H9 (cell line): ENCODE data around the gene C19orf73. TPM values are rescaled to one million over a fixed set of nuclear protein-coding genes. Genes with fewer than 3 reads are reported as not detected.

Experiments
- DNase-seq: peaks from one replicate; pipeline ENCODE4 v3.0.0-alpha.2; 2017
- H2AFZ ChIP-seq: one replicate; pipeline ENCODE4 v1.6.1; 2013; ENCODE audit warnings: mild to moderate bottlenecking, low read length, control low read depth, moderate library complexity
- H2AK5ac ChIP-seq: 2 replicates; pipeline ENCODE4 v1.6.1; 2013; ENCODE audit warnings: low read length, control low read depth, mixed read lengths; ENCODE audit not compliant: insufficient read length
- H2BK120ac ChIP-seq: one replicate; pipeline ENCODE4 v1.6.1; 2013; ENCODE audit warnings: low read depth, mild to moderate bottlenecking, low read length, control low read depth, inconsistent platforms; ENCODE audit not compliant: poor library complexity, severe bottlenecking
- H2BK12ac ChIP-seq: 2 replicates; pipeline ENCODE4 v1.6.1; 2013; ENCODE audit warnings: low read length, control low read depth, mixed read lengths, low read depth; ENCODE audit not compliant: insufficient read length
- H2BK15ac ChIP-seq: 2 replicates; pipeline ENCODE4 v1.6.1; 2013; ENCODE audit warnings: low read depth, low read length, control low read depth
- H2BK20ac ChIP-seq: one replicate; pipeline ENCODE4 v1.6.1; 2013; ENCODE audit warnings: low read depth, mild to moderate bottlenecking, low read length, control low read depth, inconsistent platforms; ENCODE audit not compliant: poor library complexity, severe bottlenecking
- H2BK5ac ChIP-seq: 2 replicates; pipeline ENCODE4 v1.6.1; 2013; ENCODE audit warnings: low read length, control low read depth, mixed read lengths; ENCODE audit not compliant: insufficient read length
- H3K14ac ChIP-seq: 2 replicates; pipeline ENCODE4 v1.6.1; 2013; ENCODE audit warnings: low read length, control low read depth; ENCODE audit not compliant: insufficient read depth
- H3K18ac ChIP-seq: 2 replicates; pipeline ENCODE4 v1.6.1; 2013; ENCODE audit warnings: low read depth, mild to moderate bottlenecking, mixed read lengths, low read length, control low read depth; ENCODE audit not compliant: insufficient read length
- H3K23ac ChIP-seq: 2 replicates; pipeline ENCODE4 v1.6.1; 2013; ENCODE audit warnings: low read length, control low read depth, mixed read lengths, low read depth; ENCODE audit not compliant: insufficient read length
- H3K23me2 ChIP-seq: 2 replicates; pipeline ENCODE4 v1.6.1; 2013; ENCODE audit warnings: low read depth, mild to moderate bottlenecking, mixed read lengths, low read length, control low read depth; ENCODE audit not compliant: insufficient read length, poor library complexity, severe bottlenecking
- H3K27ac ChIP-seq: 2 replicates; pipeline ENCODE4 v1.5.1; 2013; ENCODE audit warnings: low read length, control low read depth, mixed read lengths, low read depth; ENCODE audit not compliant: insufficient read length
- H3K27me3 ChIP-seq: 2 replicates; pipeline ENCODE4 v1.6.1; 2013; ENCODE audit warnings: low read length, control low read depth, inconsistent platforms; ENCODE audit not compliant: insufficient read depth
- H3K4ac ChIP-seq: 2 replicates; pipeline ENCODE4 v1.6.1; 2013; ENCODE audit warnings: low read depth, mild to moderate bottlenecking, control low read depth, inconsistent platforms, low read length, moderate library complexity
- H3K4me1 ChIP-seq: 2 replicates; pipeline ENCODE4 v1.6.1; 2013; ENCODE audit warnings: low read length, control low read depth, inconsistent platforms; ENCODE audit not compliant: insufficient read depth
- H3K4me2 ChIP-seq: 2 replicates; pipeline ENCODE4 v1.6.1; 2013; ENCODE audit warnings: low read length, control low read depth, mixed read lengths; ENCODE audit not compliant: insufficient read length, insufficient read depth
- H3K56ac ChIP-seq: 2 replicates; pipeline ENCODE4 v1.6.1; 2013; ENCODE audit warnings: low read depth, mild to moderate bottlenecking, mixed read lengths, low read length, control low read depth; ENCODE audit not compliant: insufficient read length
- H3K79me1 ChIP-seq: 2 replicates; pipeline ENCODE4 v1.6.1; 2013; ENCODE audit warnings: low read depth, mild to moderate bottlenecking, moderate library complexity, low read length, control low read depth, inconsistent platforms; ENCODE audit not compliant: insufficient read depth, poor library complexity, severe bottlenecking
- H3K79me2 ChIP-seq: 2 replicates; pipeline ENCODE4 v1.6.1; 2013; ENCODE audit warnings: low read length, control low read depth, inconsistent platforms; ENCODE audit not compliant: insufficient read depth
- H3K9ac ChIP-seq: 2 replicates; pipeline ENCODE4 v1.6.1; 2013; ENCODE audit warnings: low read length, control low read depth, mixed read lengths; ENCODE audit not compliant: insufficient read length; ENCODE audit errors: extremely low read depth
- H3K9me3 ChIP-seq: one replicate; pipeline ENCODE4 v1.6.1; 2013; ENCODE audit warnings: low read depth, low read length, inconsistent platforms; ENCODE audit not compliant: control insufficient read depth
- H3T11ph ChIP-seq: one replicate; pipeline ENCODE4 v1.6.1; 2013; ENCODE audit warnings: mild to moderate bottlenecking, low read length, control low read depth, inconsistent platforms
- H4K20me1 ChIP-seq: one replicate; pipeline ENCODE4 v1.6.1; 2013; ENCODE audit not compliant: control insufficient read depth, insufficient read length, insufficient read depth
- H4K5ac ChIP-seq: 2 replicates; pipeline ENCODE4 v1.6.1; 2013; ENCODE audit warnings: low read depth, mild to moderate bottlenecking, mixed read lengths, low read length, control low read depth; ENCODE audit not compliant: insufficient read length
- H4K8ac ChIP-seq: replicated peaks from 2 replicates; pipeline ENCODE4 v1.6.1; 2013; ENCODE audit warnings: low read length, control low read depth, mixed read lengths, low read depth; ENCODE audit not compliant: insufficient read length
- H4K91ac ChIP-seq: 2 replicates; pipeline ENCODE4 v1.6.1; 2013; ENCODE audit warnings: low read depth, mild to moderate bottlenecking, moderate library complexity, mixed read lengths, low read length, control low read depth; ENCODE audit not compliant: insufficient read length
- H3K27ac Mint-ChIP-seq, 3 experiments: 2 replicates in 2 of 3; 3 replicates in 1 of 3; pipeline ENCODE4 v1.8.0; 2020 to 2021; ENCODE audit warnings: mixed read lengths in 3 of 3, mild to moderate bottlenecking in 1 of 3, moderate library complexity in 1 of 3
- H3K27me3 Mint-ChIP-seq: 2 replicates; pipeline ENCODE4 v1.8.0; 2021; ENCODE audit warnings: low read depth, mild to moderate bottlenecking, moderate library complexity, mixed read lengths
- H3K36me3 Mint-ChIP-seq, 3 experiments: 2 replicates in 2 of 3; 3 replicates in 1 of 3; pipeline ENCODE4 v1.8.0; 2020 to 2021; ENCODE audit warnings: low read depth in 3 of 3, mixed read lengths in 3 of 3; ENCODE audit not compliant: insufficient read depth in 1 of 3
- H3K4me1 Mint-ChIP-seq, 2 experiments: 2 replicates each; pipeline ENCODE4 v1.8.0; 2020; ENCODE audit warnings: mixed read lengths in 2 of 2
- H3K4me3 Mint-ChIP-seq, 2 experiments: 2 replicates in 1 of 2; 3 replicates in 1 of 2; pipeline ENCODE4 v1.8.0; 2020 to 2021; ENCODE audit warnings: mild to moderate bottlenecking in 2 of 2, mixed read lengths in 2 of 2, moderate library complexity in 1 of 2
- H3K9me3 Mint-ChIP-seq, 2 experiments: 2 replicates in 1 of 2; 3 replicates in 1 of 2; pipeline ENCODE4 v1.8.0; 2020; ENCODE audit warnings: mild to moderate bottlenecking in 2 of 2, mixed read lengths in 2 of 2, moderate library complexity in 1 of 2
- CTCF ChIP-seq: fragments of 200-600 bp; sonication (generic); conservative IDR thresholded peaks from 3 replicates; pipeline ENCODE4 v1.8.0; 2021; ENCODE audit warnings: antibody characterized with exemption, mild to moderate bottlenecking
- WGBS: extraction: QIAGEN DNeasy Blood & Tissue Kit; methylation state at CpG from one replicate; pipeline ENCODE4 v1.1.7; 2013; ENCODE audit warnings: missing lambda C conversion rate, low lambda C conversion rate, mixed read lengths; ENCODE audit not compliant: insufficient read length; ENCODE audit errors: extremely low coverage; 5-methylcytosine and 5-hydroxymethylcytosine counted together
- total RNA-seq: library from RNA; stranded (reverse); gene quantifications from 2 replicates; pipeline ENCODE4 v1.2.1, GENCODE V29; 2021

The C19orf73 gene
- total RNA-seq, 1 experiment from 2014 or later, result 1.1 TPM

- no peak for TF ChIP-seq CTCF
- Histone ChIP-seq H2BK20ac (no peak overlapping the region), H3K14ac (peak overlapping the region; percentile 88; the same call in 1 of the 2 replicates), H3K27me3 (no peaks in the 10 kb centered on the region), H2AK5ac (no peak overlapping the region), H3K23me2 (peaks cover 7% of the 10 kb centered on the region), H3K56ac (no peak overlapping the region), H3K18ac (peak overlapping the region; percentile 80), H3K9ac (peak overlapping the region; percentile 89), H3K27ac (no peak overlapping the region), H3K4ac (no peak overlapping the region; the same call in 1 of the 2 replicates), H3K79me2 (peaks cover 30% of the 10 kb centered on the region), H4K8ac (no peak overlapping the region), H4K5ac (no peak overlapping the region), H3K4me2 (peak overlapping the region; percentile 90), H4K91ac (no peak overlapping the region), H2BK12ac (no peak overlapping the region), H3K23ac (no peak overlapping the region), H2BK5ac (no peak overlapping the region), H4K20me1 (no peaks in the 10 kb centered on the region), H2AFZ (no peak overlapping the region), H2BK120ac (no peak overlapping the region), H3K4me1 (peaks cover 2% of the 10 kb centered on the region; the same call in 1 of the 2 replicates), H2BK15ac (no peak overlapping the region), H3K9me3 (no peaks in the 10 kb centered on the region), H3K79me1 (peaks cover 6% of the 10 kb centered on the region), H3T11ph (no peak overlapping the region)
- H3K27ac Mint-ChIP-seq, result peak overlapping the region; percentile 87 to 99 (median 98)
- no peak for DNase-seq
- H3K27me3 Mint-ChIP-seq, result peaks cover 14% of the 10 kb centered on the region
- WGBS, result no CpG with 5 or more reads among the region's 14 CpGs
- H3K4me1 Mint-ChIP-seq, result peaks cover 12 to 20% of the 10 kb centered on the region in 2 experiments
- H3K36me3 Mint-ChIP-seq, result peaks cover 34 to 45% (median 41%) of the 10 kb centered on the region in 3 experiments
- H3K9me3 Mint-ChIP-seq, result peaks cover 3% of the 10 kb centered on the region in 2 experiments; a peak in 3 of 5 replicates
- peak overlapping the region; percentile 95 to 98 for H3K4me3 Mint-ChIP-seq
Measured at GRCh38 chr19:49085868-49086232, 33.1 kb downstream of the C19orf73 start.
